ENCODE data around the gene MORC4.

The MORC4 gene

GRCh38 chrX:106951230-106951629 is 48.8 kb downstream of the MORC4 start:
- H3K4me2 ChIP-seq (ENCODE audit: insufficient read depth, low read length, poor library complexity, severe bottlenecking) = no peak overlapping the region
- peaks cover 0 to 6% of the 10 kb centered on the region in 2 donors for H3K36me3 ChIP-seq (replicated peaks in 1 of 2; ENCODE audit: control insufficient read depth in 2 of 2, insufficient read depth in 2 of 2, low read length in 2 of 2)
- H2AFZ ChIP-seq (ENCODE audit: low read length) = no peak overlapping the region
- H3K79me1 ChIP-seq (ENCODE audit: low read depth, low read length) = no peaks in the 10 kb centered on the region
- H2BK15ac ChIP-seq (ENCODE audit: low read length) = no peak overlapping the region
- no peaks in the 10 kb centered on the region for H3K4me1 ChIP-seq (ENCODE audit: control insufficient read depth in 2 of 2, insufficient read depth in 1 of 2, low read depth in 1 of 2, low read length in 2 of 2)
- H2BK12ac ChIP-seq (ENCODE audit: low read length) = no peak overlapping the region
- no peak overlapping the region for H3K4ac ChIP-seq (ENCODE audit: low read length)
- H3K9ac ChIP-seq (ENCODE audit: low read depth, low read length, poor library complexity) = no peak overlapping the region
- H4K8ac ChIP-seq (ENCODE audit: low read depth, low read length) = no peak overlapping the region
- no peak overlapping the region for H2BK120ac ChIP-seq (ENCODE audit: low read depth, low read length)
- no peak overlapping the region for H4K91ac ChIP-seq (ENCODE audit: low read depth, low read length, poor library complexity)
- H3K27ac ChIP-seq (replicated peaks; ENCODE audit: low read length) = no peak overlapping the region
- H3K23ac ChIP-seq (ENCODE audit: low read depth, low read length, poor library complexity) = no peak overlapping the region
- no peak overlapping the region for H2BK5ac ChIP-seq (ENCODE audit: low read length)
- H3K18ac ChIP-seq (ENCODE audit: low read length) = no peak overlapping the region
- WGBS, 2 donors (ENCODE audit: extremely low coverage in 2 of 2, insufficient read length in 2 of 2, insufficient replicate concordance in 1 of 2) = no CpG with 5 or more reads among the region's 6 CpGs
- H3K9me3 ChIP-seq (replicated peaks in 1 of 2; ENCODE audit: control insufficient read depth in 2 of 2, insufficient read depth in 1 of 2, low read depth in 1 of 2, low read length in 2 of 2) = no peaks in the 10 kb centered on the region
- H3K14ac ChIP-seq (ENCODE audit: low read length) = no peak overlapping the region
- no peak overlapping the region for H3K4me3 ChIP-seq (ENCODE audit: low read length in 2 of 2)
- no peaks in the 10 kb centered on the region for H3K27me3 ChIP-seq (ENCODE audit: control insufficient read depth in 3 of 3, insufficient read depth in 3 of 3, low read depth in 1 of 3, low read length in 3 of 3)
- H2AK5ac ChIP-seq (ENCODE audit: low read depth, low read length) = no peak overlapping the region
- DNase-seq (ENCODE audit: low spot score) = no peak

- no CpG with 5 or more reads among the region's 2 CpGs for WGBS, 2 donors (ENCODE audit: extremely low coverage in 2 of 2, insufficient read length in 2 of 2, insufficient replicate concordance in 1 of 2)
- Histone ChIP-seq H3K79me1 (ENCODE audit: low read depth, low read length) (no peaks in the 10 kb centered on the region), H3K23ac (ENCODE audit: low read depth, low read length, poor library complexity) (no peak overlapping the region), H4K91ac (ENCODE audit: low read depth, low read length, poor library complexity) (no peak overlapping the region), H2AFZ (ENCODE audit: low read length) (no peak overlapping the region), H2BK5ac (ENCODE audit: low read length) (no peak overlapping the region), H2BK15ac (ENCODE audit: low read length) (no peak overlapping the region), H2BK120ac (ENCODE audit: low read depth, low read length) (no peak overlapping the region), H3K27me3 (ENCODE audit: control insufficient read depth in 3 of 3, insufficient read depth in 3 of 3, low read depth in 1 of 3, low read length in 3 of 3) (no peaks in the 10 kb centered on the region), H2BK12ac (ENCODE audit: low read length) (no peak overlapping the region), H3K4me2 (ENCODE audit: insufficient read depth, low read length, poor library complexity, severe bottlenecking) (no peak overlapping the region), H3K27ac (replicated peaks; ENCODE audit: low read length) (no peak overlapping the region), H3K36me3 (replicated peaks in 1 of 2; ENCODE audit: control insufficient read depth in 2 of 2, insufficient read depth in 2 of 2, low read length in 2 of 2) (no peaks in the 10 kb centered on the region), H3K18ac (ENCODE audit: low read length) (no peak overlapping the region), H3K4me3 (ENCODE audit: low read length in 2 of 2) (no peak overlapping the region), H3K4ac (ENCODE audit: low read length) (no peak overlapping the region), H3K9me3 (replicated peaks in 1 of 2; ENCODE audit: control insufficient read depth in 2 of 2, insufficient read depth in 1 of 2, low read depth in 1 of 2, low read length in 2 of 2) (no peaks in the 10 kb centered on the region), H4K8ac (ENCODE audit: low read depth, low read length) (no peak overlapping the region), H2AK5ac (ENCODE audit: low read depth, low read length) (no peak overlapping the region), H3K4me1 (ENCODE audit: control insufficient read depth in 2 of 2, insufficient read depth in 1 of 2, low read depth in 1 of 2, low read length in 2 of 2) (no peaks in the 10 kb centered on the region), H3K14ac (ENCODE audit: low read length) (no peak overlapping the region), H3K9ac (ENCODE audit: low read depth, low read length, poor library complexity) (no peak overlapping the region)
- no peak for DNase-seq (ENCODE audit: low spot score)
These were observed 49.6 kb downstream of the MORC4 start for GRCh38 chrX:106950381-106950780.

DNA sequence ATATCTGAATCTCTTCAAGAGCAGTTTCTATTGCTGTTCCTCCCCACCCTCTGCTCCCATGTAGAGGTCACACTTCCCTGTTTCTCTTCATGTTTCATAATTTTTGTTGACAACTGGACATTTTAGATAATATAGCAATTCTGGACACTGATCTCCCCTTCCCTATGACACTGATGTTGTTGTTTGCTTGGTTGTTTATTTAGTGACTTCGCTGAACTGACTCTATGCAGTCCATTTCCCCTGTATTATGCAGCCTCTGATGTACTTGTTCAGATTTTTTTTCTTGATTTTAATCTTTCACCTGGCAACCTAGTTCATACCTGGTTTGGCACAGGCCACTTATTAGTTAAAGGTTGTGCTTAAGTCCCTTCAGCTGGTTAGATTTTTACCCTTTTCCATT is 50.6 kb downstream of the MORC4 start:
- no peak overlapping the region for H2BK12ac ChIP-seq (ENCODE audit: low read length)
- no peak overlapping the region for H4K91ac ChIP-seq (ENCODE audit: low read depth, low read length, poor library complexity)
- H2AFZ ChIP-seq (ENCODE audit: low read length) = no peak overlapping the region
- H2BK5ac ChIP-seq (ENCODE audit: low read length) = no peak overlapping the region
- no peak overlapping the region for H3K4me3 ChIP-seq (ENCODE audit: low read length in 2 of 2)
- H3K27me3 ChIP-seq (ENCODE audit: control insufficient read depth in 3 of 3, insufficient read depth in 3 of 3, low read depth in 1 of 3, low read length in 3 of 3) = no peaks in the 10 kb centered on the region
- DNase-seq (ENCODE audit: low spot score) = no peak
- no peaks in the 10 kb centered on the region for H3K79me1 ChIP-seq (ENCODE audit: low read depth, low read length)
- no peak overlapping the region for H3K4me2 ChIP-seq (ENCODE audit: insufficient read depth, low read length, poor library complexity, severe bottlenecking)
- H3K4me1 ChIP-seq (ENCODE audit: control insufficient read depth in 2 of 2, insufficient read depth in 1 of 2, low read depth in 1 of 2, low read length in 2 of 2) = no peaks in the 10 kb centered on the region
- no peak overlapping the region for H3K27ac ChIP-seq (replicated peaks; ENCODE audit: low read length)
- H3K36me3 ChIP-seq (replicated peaks in 1 of 2; ENCODE audit: control insufficient read depth in 2 of 2, insufficient read depth in 2 of 2, low read length in 2 of 2) = no peaks in the 10 kb centered on the region
- H3K4ac ChIP-seq (ENCODE audit: low read length) = no peak overlapping the region
- no peak overlapping the region for H3K9ac ChIP-seq (ENCODE audit: low read depth, low read length, poor library complexity)
- no peak overlapping the region for H2AK5ac ChIP-seq (ENCODE audit: low read depth, low read length)
- no CpG with 5 or more reads among the region's 1 CpG for WGBS, 2 donors (ENCODE audit: extremely low coverage in 2 of 2, insufficient read length in 2 of 2, insufficient replicate concordance in 1 of 2)
- no peak overlapping the region for H2BK15ac ChIP-seq (ENCODE audit: low read length)
- no peak overlapping the region for H4K8ac ChIP-seq (ENCODE audit: low read depth, low read length)
- H3K23ac ChIP-seq (ENCODE audit: low read depth, low read length, poor library complexity) = no peak overlapping the region
- H3K9me3 ChIP-seq (replicated peaks in 1 of 2; ENCODE audit: control insufficient read depth in 2 of 2, insufficient read depth in 1 of 2, low read depth in 1 of 2, low read length in 2 of 2) = no peaks in the 10 kb centered on the region
- no peak overlapping the region for H3K14ac ChIP-seq (ENCODE audit: low read length)
- no peak overlapping the region for H3K18ac ChIP-seq (ENCODE audit: low read length)
- no peak overlapping the region for H2BK120ac ChIP-seq (ENCODE audit: low read depth, low read length)

DNA sequence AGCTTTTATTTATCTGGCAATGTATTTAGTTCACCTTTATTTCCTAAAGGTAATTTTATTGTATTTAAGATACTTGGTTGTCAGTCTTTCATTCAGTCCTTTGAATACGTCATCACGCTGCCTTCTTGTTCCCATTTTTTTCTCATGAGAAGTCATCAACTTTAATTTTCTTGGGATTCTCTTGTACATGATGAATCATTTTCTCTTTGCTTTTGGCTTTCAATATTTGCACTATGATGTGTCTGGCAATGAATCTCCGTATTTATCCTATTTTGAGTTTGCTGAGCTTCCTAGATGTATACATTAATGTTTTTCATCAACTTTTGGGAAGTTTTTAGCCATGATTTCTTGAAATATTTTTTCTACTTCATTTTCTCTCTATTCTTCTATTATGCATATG is 51.4 kb downstream of the MORC4 start:
- no peak overlapping the region for H3K9ac ChIP-seq (ENCODE audit: low read depth, low read length, poor library complexity)
- no peak overlapping the region for H3K18ac ChIP-seq (ENCODE audit: low read length)
- H4K8ac ChIP-seq (ENCODE audit: low read depth, low read length) = no peak overlapping the region
- no peak overlapping the region for H3K4me2 ChIP-seq (ENCODE audit: insufficient read depth, low read length, poor library complexity, severe bottlenecking)
- DNase-seq (ENCODE audit: low spot score) = no peak
- no peak overlapping the region for H2BK12ac ChIP-seq (ENCODE audit: low read length)
- no peak overlapping the region for H3K27ac ChIP-seq (replicated peaks; ENCODE audit: low read length)
- H4K91ac ChIP-seq (ENCODE audit: low read depth, low read length, poor library complexity) = no peak overlapping the region
- no peak overlapping the region for H3K4ac ChIP-seq (ENCODE audit: low read length)
- no peak overlapping the region for H3K4me3 ChIP-seq (ENCODE audit: low read length in 2 of 2)
- H3K23ac ChIP-seq (ENCODE audit: low read depth, low read length, poor library complexity) = no peak overlapping the region
- no peaks in the 10 kb centered on the region for H3K27me3 ChIP-seq (ENCODE audit: control insufficient read depth in 3 of 3, insufficient read depth in 3 of 3, low read depth in 1 of 3, low read length in 3 of 3)
- no peak overlapping the region for H2AFZ ChIP-seq (ENCODE audit: low read length)
- no peaks in the 10 kb centered on the region for H3K79me1 ChIP-seq (ENCODE audit: low read depth, low read length)
- no peaks in the 10 kb centered on the region for H3K9me3 ChIP-seq (replicated peaks in 1 of 2; ENCODE audit: control insufficient read depth in 2 of 2, insufficient read depth in 1 of 2, low read depth in 1 of 2, low read length in 2 of 2)
- no peak overlapping the region for H2BK15ac ChIP-seq (ENCODE audit: low read length)
- H2BK5ac ChIP-seq (ENCODE audit: low read length) = no peak overlapping the region
- H3K36me3 ChIP-seq (replicated peaks in 1 of 2; ENCODE audit: control insufficient read depth in 2 of 2, insufficient read depth in 2 of 2, low read length in 2 of 2) = no peaks in the 10 kb centered on the region
- no CpG with 5 or more reads among the region's 3 CpGs for WGBS, 2 donors (ENCODE audit: extremely low coverage in 2 of 2, insufficient read length in 2 of 2, insufficient replicate concordance in 1 of 2)
- H3K4me1 ChIP-seq (ENCODE audit: control insufficient read depth in 2 of 2, insufficient read depth in 1 of 2, low read depth in 1 of 2, low read length in 2 of 2) = no peaks in the 10 kb centered on the region
- no peak overlapping the region for H3K14ac ChIP-seq (ENCODE audit: low read length)
- no peak overlapping the region for H2BK120ac ChIP-seq (ENCODE audit: low read depth, low read length)
- H2AK5ac ChIP-seq (ENCODE audit: low read depth, low read length) = no peak overlapping the region
